RKO (cell line): Measurements from ENCODE around the gene ARL15.

Source experiments
- DNase-seq: peaks from one replicate; pipeline ENCODE4 v3.0.0-alpha.2; 2016; ENCODE audit warnings: low spot score

ARL15 gene

GRCh38 chr5:54249210-54250028 is 61.0 kb downstream of the ARL15 start:
- DNase-seq = no peak

GRCh38 chr5:54247226-54247625 is 63.1 kb downstream of the ARL15 start:
- DNase-seq = no peak

GRCh38 chr5:54243483-54244080 is 66.8 kb downstream of the ARL15 start:
- peak; percentile 58 for DNase-seq

- DNase-seq = no peak
Measured at GRCh38 chr5:54242297-54242696, 68.1 kb downstream of the ARL15 start.

GRCh38 chr5:54234304-54234933 is 76.0 kb downstream of the ARL15 start:
- peak; percentile 54 for DNase-seq

- DNase-seq = no peak
Measured at GRCh38 chr5:54230936-54231685, 79.3 kb downstream of the ARL15 start.

- peak; percentile 40 for DNase-seq
Measured at GRCh38 chr5:54229041-54229780, 81.2 kb downstream of the ARL15 start.

- no peak for DNase-seq
Measured at GRCh38 chr5:54227759-54228158, 82.6 kb downstream of the ARL15 start.

GRCh38 chr5:54227109-54227508 is 83.3 kb downstream of the ARL15 start:
- DNase-seq = no peak

- no peak for DNase-seq
Measured at GRCh38 chr5:54226215-54226614, 84.2 kb downstream of the ARL15 start.

- no peak for DNase-seq
Measured at GRCh38 chr5:54224103-54224826, 86.1 kb downstream of the ARL15 start.

- DNase-seq = no peak
Measured at GRCh38 chr5:54222336-54222735, 88.0 kb downstream of the ARL15 start.

- DNase-seq = no peak
Measured at GRCh38 chr5:54221135-54221534, 89.2 kb downstream of the ARL15 start.

- no peak for DNase-seq
Measured at GRCh38 chr5:54220230-54221040, 89.9 kb downstream of the ARL15 start.

GRCh38 chr5:54217826-54218503 is 92.4 kb downstream of the ARL15 start:
- DNase-seq = peak; percentile 70

GRCh38 chr5:54215233-54215736 is 95.1 kb downstream of the ARL15 start:
- DNase-seq = no peak

GRCh38 chr5:54214722-54215121 is 95.7 kb downstream of the ARL15 start:
- DNase-seq = no peak

GRCh38 chr5:54212331-54212730 is 98.0 kb downstream of the ARL15 start:
- no peak for DNase-seq

- DNase-seq = no peak
Measured at GRCh38 chr5:54211912-54212311, 98.5 kb downstream of the ARL15 start.
